Measurements from ENCODE around the gene VSTM4. TPM values are rescaled to one million over a fixed set of nuclear protein-coding genes. Genes with fewer than 3 reads are reported as not detected.

The VSTM4 gene
- total and polyA plus RNA-seq, 2 of the 4 experiments (the other 2 are of a cell fraction), result 2.4 to 2.9 TPM

GRCh38 chr10:49134327-49134726 lies 19.0 kb upstream of the VSTM4 start:
- in situ Hi-C loops (cut with MboI; ENCODE audit: low sequenced_read_pairs), result no loop called here
- no peak overlapping the region for H2BK20ac ChIP-seq (ENCODE audit: low read depth, low read length)
- no TSS peak for BruUV-seq (replicated peaks)

More at GRCh38 chr10:49134327-49134726, 19.0 kb upstream of the VSTM4 start:
- Histone ChIP-seq H3K9me1 (ENCODE audit: insufficient read depth, low read length) (peaks cover 6% of the 10 kb centered on the region; the same call in 1 of the 2 replicates), H4K8ac (ENCODE audit: low read depth in 2 of 2, low read length in 2 of 2) (no peak overlapping the region), H3K4me3 (ENCODE audit: insufficient read depth, low read depth, low read length) (no peak overlapping the region), H2BK15ac (ENCODE audit: low read depth, low read length) (no peak overlapping the region), H3K14ac (replicated peaks; ENCODE audit: low read depth, low read length) (no peak overlapping the region), H2AK9ac (replicated peaks; ENCODE audit: low read depth, low read length, poor library complexity) (no peak overlapping the region), H3K79me1 (ENCODE audit: low read depth in 1 of 2, low read length in 2 of 2) (no peaks in the 10 kb centered on the region), H3K36me3 (ENCODE audit: control insufficient read depth, insufficient read depth, low read length) (no peaks in the 10 kb centered on the region), H2AFZ (replicated peaks; ENCODE audit: low read length, poor library complexity) (no peak overlapping the region), H3K56ac (ENCODE audit: extremely low read depth, insufficient read depth, low read length) (no peak overlapping the region), H3K27me3 (ENCODE audit: control insufficient read depth, insufficient read depth, low read length) (peaks cover 32% of the 10 kb centered on the region), H3K4me2 (ENCODE audit: low read depth, low read length) (no peak overlapping the region), H2BK5ac (ENCODE audit: low read depth, low read length, poor library complexity, severe bottlenecking) (no peak overlapping the region), H4K20me1 (ENCODE audit: insufficient read depth, low read length) (peaks cover 8% of the 10 kb centered on the region; the same call in 1 of the 2 replicates), H4K91ac (ENCODE audit: insufficient read depth, low read depth, low read length) (no peak overlapping the region), H2AK5ac (ENCODE audit: low read depth, low read length) (no peak overlapping the region), H3K4me1 (ENCODE audit: control insufficient read depth, insufficient read depth, low read length) (peaks cover 16% of the 10 kb centered on the region), H3K23ac (ENCODE audit: low read depth, low read length) (no peak overlapping the region), H3K9ac (ENCODE audit: low read depth, low read length) (no peak overlapping the region), H3K9me3 (ENCODE audit: control insufficient read depth, insufficient read depth, low read length) (no peaks in the 10 kb centered on the region), H3K4ac (ENCODE audit: low read depth, low read length) (no peak overlapping the region), H2BK120ac (ENCODE audit: low read depth, low read length) (no peak overlapping the region), H3K18ac (ENCODE audit: low read depth, low read length) (no peak overlapping the region), H4K5ac (ENCODE audit: low read depth, low read length) (no peak overlapping the region), H3K27ac (ENCODE audit: insufficient read depth, low read length) (no peak overlapping the region)
- dilution Hi-C loops (cut with HindIII; ENCODE audit: low sequenced_read_pairs, unreplicated experiment), result no loop called here
- WGBS, 2 experiments (ENCODE audit: extremely low coverage in 2 of 2, insufficient read length in 1 of 2), result no CpG with 5 or more reads among the region's 3 CpGs
- POLR2A ChIA-PET (ENCODE audit: unreplicated experiment), result no interaction called here
- intact Hi-C loops (cut with micrococcal nuclease), result no loop called here
- TF ChIP-seq MXI1 (IDR thresholded peaks at IDR 0.05; ENCODE audit: borderline replicate concordance, low read depth, low read length) (no peak), MAFK (IDR thresholded peaks at IDR 0.05; ENCODE audit: low read depth, low read length) (no peak), USF2 (IDR thresholded peaks at IDR 0.05; ENCODE audit: low read depth, low read length) (no peak), CEBPB (IDR thresholded peaks at IDR 0.05; ENCODE audit: low read depth, low read length) (no peak), MAZ (IDR thresholded peaks at IDR 0.05; ENCODE audit: borderline replicate concordance, low read depth, low read length) (no peak), SMC3 (IDR thresholded peaks at IDR 0.05; ENCODE audit: low read depth, low read length) (no peak), CHD1 (IDR thresholded peaks at IDR 0.05; ENCODE audit: low read depth, low read length) (no peak), FOS (IDR thresholded peaks at IDR 0.05; ENCODE audit: low read depth, low read length) (no peak), BHLHE40 (IDR thresholded peaks at IDR 0.05; ENCODE audit: low read depth, low read length) (no peak), RFX5 (IDR thresholded peaks at IDR 0.05; ENCODE audit: low read depth, low read length) (no peak), POLR2A (IDR thresholded peaks at IDR 0.05; ENCODE audit: low read depth, low read length) (no peak), NFE2L2 (IDR thresholded peaks at IDR 0.05; ENCODE audit: low read depth, low read length) (no peak), ELK1 (IDR thresholded peaks at IDR 0.05; ENCODE audit: borderline replicate concordance, low read depth, low read length) (no peak), CTCF (conservative IDR thresholded peaks at IDR 0.05; ENCODE audit: low read depth, low read length) (no peak), RCOR1 (IDR thresholded peaks at IDR 0.05; ENCODE audit: insufficient replicate concordance, low read length) (no peak)
- DNase-seq, result no peak
- CTCF ChIA-PET, result no interaction called here
- ATAC-seq (ENCODE audit: low read depth), result no peak
